Stimulated activated CD8-positive, alpha-beta memory T cell treated with anti-CD3 and anti-CD28 coated beads, Interleukin-15, amount 100 ng/mL, for 1 hour (primary cell): Measurements from ENCODE around the gene ACCSL.

Experiments
- DNase-seq: peaks from one replicate; pipeline ENCODE4 v3.0.0-alpha.2; 2020; ENCODE audit warnings: low read depth

Gene ACCSL

GRCh38 chr11:44018127-44018521, 29.7 kb upstream of the ACCSL start:
- no peak for DNase-seq

- no peak for DNase-seq
Observed at GRCh38 chr11:44018829-44019228, 29.0 kb upstream of the ACCSL start.

- DNase-seq = no peak
Observed at GRCh38 chr11:44024977-44025376, 22.8 kb upstream of the ACCSL start.

GRCh38 chr11:44025727-44026126, 22.1 kb upstream of the ACCSL start:
- no peak for DNase-seq

GRCh38 chr11:44028401-44028800, 19.4 kb upstream of the ACCSL start:
- DNase-seq = no peak

GRCh38 chr11:44028816-44029506, 18.8 kb upstream of the ACCSL start:
- DNase-seq = no peak

GRCh38 chr11:44029507-44029845, 18.3 kb upstream of the ACCSL start:
- no peak for DNase-seq

- DNase-seq = no peak
Observed at GRCh38 chr11:44029977-44030911, 17.5 kb upstream of the ACCSL start.

GRCh38 chr11:44030996-44031395, 16.8 kb upstream of the ACCSL start:
- no peak for DNase-seq

GRCh38 chr11:44031549-44031948, 16.2 kb upstream of the ACCSL start:
- DNase-seq = no peak

GRCh38 chr11:44032299-44033085, 15.3 kb upstream of the ACCSL start:
- no peak for DNase-seq

GRCh38 chr11:44033411-44033850, 14.3 kb upstream of the ACCSL start:
- no peak for DNase-seq

GRCh38 chr11:44033856-44034255, 13.9 kb upstream of the ACCSL start:
- DNase-seq = no peak

- no peak for DNase-seq
Observed at GRCh38 chr11:44034639-44035038, 13.1 kb upstream of the ACCSL start.

GRCh38 chr11:44036811-44037657, 10.7 kb upstream of the ACCSL start:
- no peak for DNase-seq

- DNase-seq = no peak
Observed at GRCh38 chr11:44037658-44037998, 10.2 kb upstream of the ACCSL start.

GRCh38 chr11:44043157-44043556, 4.6 kb upstream of the ACCSL start:
- no peak for DNase-seq

GRCh38 chr11:44046182-44046581, 1.6 kb upstream of the ACCSL start:
- no peak for DNase-seq

- DNase-seq = no peak
Observed at GRCh38 chr11:44047298-44047697, 483 bp upstream of the ACCSL start.

GRCh38 chr11:44049832-44050231, 2.1 kb downstream of the ACCSL start:
- DNase-seq = no peak

- no peak for DNase-seq
Observed at GRCh38 chr11:44051171-44051570, 3.4 kb downstream of the ACCSL start.

GRCh38 chr11:44057340-44057739, 9.6 kb downstream of the ACCSL start:
- no peak for DNase-seq
